GM21390 (cell line): Measurements from ENCODE around the gene FNDC11.
"Not testable (repeated sequence)": the region's sequence is repeated elsewhere in the genome, so short reads cannot be mapped to it uniquely, and the experiment has no call there.

Experiments used
- ATAC-seq: cut with Tn5 transposase; IDR thresholded peaks from one replicate; pipeline ENCODE4 v1.9.1; 2021; ENCODE audit not compliant: unreplicated experiment

FNDC11 gene, protein sequence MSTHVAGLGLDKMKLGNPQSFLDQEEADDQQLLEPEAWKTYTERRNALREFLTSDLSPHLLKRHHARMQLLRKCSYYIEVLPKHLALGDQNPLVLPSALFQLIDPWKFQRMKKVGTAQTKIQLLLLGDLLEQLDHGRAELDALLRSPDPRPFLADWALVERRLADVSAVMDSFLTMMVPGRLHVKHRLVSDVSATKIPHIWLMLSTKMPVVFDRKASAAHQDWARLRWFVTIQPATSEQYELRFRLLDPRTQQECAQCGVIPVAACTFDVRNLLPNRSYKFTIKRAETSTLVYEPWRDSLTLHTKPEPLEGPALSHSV

DNA sequence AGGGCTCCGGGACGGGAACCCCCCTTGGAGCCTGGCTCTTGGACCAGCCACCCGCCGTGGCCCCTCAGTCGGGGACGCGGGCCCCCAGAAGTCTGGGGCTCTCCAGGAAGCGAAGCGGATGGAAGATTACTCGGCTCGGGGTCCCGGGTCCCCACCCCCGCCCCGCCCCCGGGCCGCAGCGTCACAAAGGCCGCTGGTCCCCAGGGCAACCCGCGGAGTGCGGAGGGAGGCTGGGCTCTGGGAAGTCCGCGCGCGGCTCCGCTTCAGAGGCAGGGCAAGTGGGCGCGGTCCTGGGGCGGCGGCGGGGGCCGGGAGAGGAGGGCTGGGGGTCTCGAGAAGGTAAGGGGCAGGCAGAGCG is at the start of gene FNDC11:
Gene FNDC11 (plus strand): TSS at position 227 of the 358 bp plus-strand sequence. CDS start 1,505 bp downstream, outside the sequence.
- ATAC-seq, result no peak

DNA sequence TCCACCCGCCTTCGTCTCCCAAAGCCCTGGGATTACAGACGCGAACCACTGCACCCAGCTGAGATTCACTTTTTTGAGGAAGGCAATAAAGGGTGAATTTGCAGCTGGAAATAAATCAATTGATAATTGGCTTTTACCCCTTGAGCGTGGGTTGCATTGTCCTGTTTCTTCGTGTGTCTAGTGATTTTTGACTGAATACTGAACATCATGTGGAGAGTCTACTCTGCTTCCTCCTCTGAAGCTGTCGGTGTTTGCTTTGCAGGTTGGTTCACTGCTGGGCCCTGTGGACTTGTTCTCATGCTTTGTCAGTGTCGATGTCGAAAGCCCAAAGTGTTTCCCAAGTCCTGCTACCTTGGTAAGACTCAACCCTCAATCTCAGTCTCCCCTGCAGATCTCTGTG is 49.3 kb upstream of the FNDC11 start:
- ATAC-seq, result no peak

DNA sequence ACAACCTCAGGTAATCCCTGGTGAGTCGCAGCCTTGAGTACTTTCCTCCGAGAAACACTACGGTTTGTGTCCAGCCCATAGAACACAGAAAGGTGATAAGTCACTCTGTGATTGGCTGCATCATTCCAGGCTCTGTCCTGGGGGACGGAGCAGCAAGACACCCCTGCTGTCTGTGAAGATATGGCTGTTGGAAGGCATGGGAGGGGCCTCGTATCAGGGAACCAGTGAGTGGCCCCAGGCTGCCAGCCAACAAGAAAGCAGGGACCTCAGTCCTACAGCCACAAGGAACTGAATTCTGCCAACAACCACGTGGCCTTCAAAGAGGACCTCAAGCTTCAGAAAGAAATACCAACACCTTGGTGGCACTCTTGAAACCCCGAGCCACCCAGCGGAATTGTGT is 48.7 kb upstream of the FNDC11 start:
- no peak for ATAC-seq

DNA sequence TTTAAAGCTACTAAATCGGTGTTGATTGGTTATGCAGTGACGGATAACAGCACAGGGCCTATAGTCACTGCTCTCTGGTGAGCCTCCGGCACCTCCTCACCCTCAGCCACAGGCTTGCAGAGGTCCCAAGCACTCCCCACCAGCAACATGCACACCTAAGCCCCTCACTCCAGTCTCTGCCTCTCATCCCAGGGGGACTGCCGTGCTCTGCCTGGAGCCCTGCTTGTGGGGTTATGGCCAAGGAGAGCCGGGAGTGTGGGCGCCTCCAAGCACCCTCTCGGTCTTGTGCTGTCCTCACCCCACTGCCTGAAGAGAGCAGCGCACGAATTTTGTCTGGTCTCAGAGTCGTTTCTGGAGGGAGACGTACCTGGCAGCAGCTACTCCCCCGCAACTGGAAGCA is 48.2 kb upstream of the FNDC11 start:
- ATAC-seq, result no peak

DNA sequence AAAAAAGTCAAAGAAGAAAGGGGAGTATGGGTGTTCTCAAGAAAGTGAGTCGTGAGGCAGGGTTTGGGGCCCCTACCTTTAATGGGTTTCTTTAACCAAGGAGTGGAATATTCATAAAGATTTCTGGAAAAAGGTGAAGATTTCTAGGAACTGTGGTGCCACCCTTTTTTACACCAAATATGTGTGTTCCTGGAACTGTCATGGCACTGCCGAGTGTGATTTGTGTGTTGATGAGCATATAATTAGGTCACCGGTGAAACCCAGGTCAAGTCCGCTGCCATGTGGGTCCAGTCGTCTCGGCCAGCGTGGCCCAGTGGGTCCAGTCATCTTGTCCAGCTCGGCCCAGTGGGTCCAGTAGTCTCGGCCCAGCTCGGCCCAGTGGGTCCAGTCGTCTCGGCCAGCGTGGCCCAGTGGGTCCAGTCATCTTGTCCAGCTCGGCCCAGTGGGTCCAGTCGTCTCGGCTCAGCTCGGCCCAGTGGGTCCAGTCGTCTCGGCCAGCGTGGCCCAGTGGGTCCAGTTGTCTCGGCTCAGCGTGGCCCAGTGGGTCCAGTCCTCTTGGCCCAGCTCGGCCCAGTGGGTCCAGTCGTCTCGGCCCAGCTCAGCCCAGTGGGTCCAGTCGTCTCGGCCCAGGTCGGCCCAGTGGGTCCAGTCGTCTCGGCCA is 46.7 kb upstream of the FNDC11 start:
- ATAC-seq, result no peak

DNA sequence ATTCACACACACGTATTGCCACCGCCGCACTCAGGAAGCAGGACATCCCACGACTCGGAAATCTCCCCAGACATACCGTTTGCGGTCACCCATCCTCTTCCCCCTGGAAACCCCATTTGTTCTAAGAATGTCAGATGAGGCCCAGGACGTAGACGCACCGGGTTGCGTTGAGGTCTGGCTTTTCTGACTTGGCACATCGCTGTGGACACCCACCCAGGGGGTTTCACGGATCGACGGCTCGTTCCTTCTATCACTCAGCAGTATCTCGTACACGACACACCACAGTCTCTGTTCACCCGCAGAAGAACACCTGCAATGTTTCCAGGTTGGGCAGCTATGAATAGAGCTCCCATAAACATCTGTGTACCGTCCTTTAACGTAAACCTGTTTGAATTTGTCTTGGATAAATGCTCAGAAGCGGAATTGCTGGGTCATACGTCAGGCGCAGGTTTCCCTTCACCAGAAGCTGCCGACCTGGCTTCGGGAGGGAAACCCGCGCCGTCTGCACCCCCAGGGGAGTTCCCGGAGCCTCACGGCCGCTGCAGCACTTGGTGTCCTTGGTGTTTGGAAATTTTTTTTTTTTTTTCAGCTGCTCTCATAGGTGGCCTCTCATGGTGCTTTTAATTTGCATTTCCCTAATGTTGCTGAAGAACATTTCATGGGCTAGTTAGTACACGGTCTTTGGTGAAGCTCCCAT is 45.7 kb upstream of the FNDC11 start:
- no peak for ATAC-seq

DNA sequence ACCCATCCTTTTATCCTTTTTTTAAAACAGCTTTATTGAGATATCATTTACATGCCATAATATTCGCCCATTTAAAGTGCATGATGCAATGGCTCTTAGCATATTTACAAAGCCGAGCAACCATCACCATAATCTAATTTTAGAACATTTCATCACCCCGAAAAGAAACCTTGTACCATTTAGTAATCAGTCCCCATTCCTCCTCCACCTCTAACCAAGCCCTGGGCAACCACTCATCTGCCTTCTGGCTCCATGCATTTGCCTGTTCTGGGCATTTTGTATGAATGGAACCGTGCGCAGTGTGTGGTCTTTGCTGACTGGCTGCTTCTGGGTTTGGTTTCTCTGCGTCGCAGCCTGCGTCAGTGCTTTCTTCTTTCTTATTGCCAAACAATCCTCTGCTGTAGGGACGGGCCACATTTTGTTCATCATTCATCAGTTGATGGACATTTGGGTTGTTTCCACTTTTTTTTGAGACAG is 44.8 kb upstream of the FNDC11 start:
- ATAC-seq, result no peak

DNA sequence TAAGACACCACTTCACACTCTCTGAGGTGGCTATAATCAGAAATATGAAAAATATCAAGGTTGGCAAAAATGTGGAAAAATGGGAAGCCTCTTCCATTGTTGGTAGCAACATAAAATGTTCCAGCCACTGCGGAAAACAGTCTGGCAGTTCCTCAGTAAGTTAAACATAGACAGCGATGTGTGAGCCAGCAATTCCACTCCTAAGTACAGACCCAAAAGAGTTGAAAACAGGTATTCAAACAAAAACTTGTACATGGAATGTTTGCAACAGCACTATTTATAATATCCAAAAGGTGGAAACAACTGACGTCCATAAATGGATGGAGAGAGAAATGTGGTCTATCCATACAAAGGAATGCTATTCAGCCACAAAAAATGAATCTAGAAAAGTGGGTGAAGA is 40.8 kb upstream of the FNDC11 start:
- no peak for ATAC-seq

DNA sequence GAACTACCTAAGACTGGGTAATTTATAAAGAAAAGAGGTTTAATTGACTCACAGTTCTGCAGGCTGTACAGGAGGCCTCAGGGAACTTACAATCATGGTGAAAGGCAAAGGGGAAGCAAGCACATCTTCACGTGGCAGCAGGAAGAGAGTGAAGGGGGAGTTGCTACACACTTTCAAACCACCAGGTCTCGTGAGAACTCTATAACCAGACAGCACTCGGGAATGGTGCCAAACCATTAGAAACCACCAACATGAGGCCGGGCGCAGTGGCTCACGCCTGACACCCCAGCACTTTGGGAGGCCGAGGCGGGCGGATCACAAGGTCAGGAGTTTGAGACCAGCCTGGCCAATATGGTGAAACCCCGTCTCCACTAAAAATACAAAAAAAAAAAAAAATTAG is 39.4 kb upstream of the FNDC11 start:
- ATAC-seq, result not testable (repeated sequence)

DNA sequence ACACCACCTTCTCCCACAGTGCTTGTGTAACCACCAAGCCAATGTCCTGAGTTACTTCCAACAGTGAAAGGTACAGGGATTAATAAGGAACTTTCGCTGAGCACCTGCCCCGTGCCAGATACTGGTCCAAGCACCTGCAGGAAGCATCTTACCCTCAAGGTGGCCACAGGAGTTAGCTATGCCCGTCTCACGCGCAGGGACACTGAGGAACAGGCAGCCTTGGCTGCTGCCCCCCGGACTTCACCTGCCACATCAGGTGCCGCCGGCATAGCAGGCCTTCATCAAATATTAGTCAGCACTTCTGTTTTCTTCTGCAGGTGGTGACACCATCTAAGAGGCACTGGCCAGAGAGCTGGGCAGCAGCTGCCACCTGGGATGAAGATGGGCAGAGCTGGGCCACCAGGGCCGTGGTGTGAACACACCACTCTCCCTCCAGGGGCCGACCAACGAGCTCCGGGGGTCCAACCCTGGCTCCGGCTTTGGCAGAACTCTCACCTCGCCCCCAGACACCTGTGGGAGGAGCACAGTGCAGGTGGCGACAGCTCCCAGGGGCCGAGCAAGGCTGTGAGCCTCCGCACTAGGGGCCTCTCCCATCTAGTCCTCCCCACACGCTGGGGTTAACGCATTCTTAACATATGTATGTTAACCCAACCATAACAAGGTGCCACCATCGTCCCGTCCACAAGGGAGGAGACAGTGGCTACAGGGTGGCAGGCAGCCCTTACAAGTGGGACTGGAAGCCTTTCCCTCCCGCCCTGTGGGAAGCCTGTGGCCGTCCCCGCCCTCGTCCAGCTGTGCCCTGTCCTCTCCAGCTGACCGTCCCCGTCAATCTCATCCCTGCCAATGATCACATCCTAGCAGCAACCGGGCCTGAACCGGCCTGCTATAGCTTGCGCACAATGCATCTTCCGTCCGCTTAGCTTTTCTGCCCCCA is 36.3 kb upstream of the FNDC11 start:
- ATAC-seq, result no peak

DNA sequence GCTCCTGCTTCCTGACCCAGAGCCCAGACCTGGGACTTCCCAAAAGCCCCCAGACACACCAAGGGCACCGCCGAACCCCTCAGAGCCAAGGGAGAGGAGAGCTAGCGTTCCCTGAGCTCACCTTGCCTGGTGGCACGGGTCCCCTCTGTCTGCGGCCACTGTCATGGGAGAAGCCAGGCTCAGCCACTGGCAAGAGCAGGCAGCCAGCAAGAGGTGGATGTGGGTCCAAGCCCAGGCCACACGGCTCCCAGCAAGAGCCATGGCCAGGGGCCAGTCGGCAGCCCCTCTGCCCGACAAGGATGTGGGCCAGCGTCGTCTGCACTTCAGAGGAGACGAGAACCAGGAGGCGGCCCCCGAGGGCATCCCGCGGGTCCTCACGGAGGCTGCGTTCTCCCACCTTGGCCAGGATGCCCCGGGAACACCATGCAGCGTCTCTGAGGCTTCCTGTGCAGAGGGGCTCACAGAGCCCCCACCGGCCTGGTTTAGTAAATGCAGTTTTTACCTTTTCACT is 35.6 kb upstream of the FNDC11 start:
- no peak for ATAC-seq

DNA sequence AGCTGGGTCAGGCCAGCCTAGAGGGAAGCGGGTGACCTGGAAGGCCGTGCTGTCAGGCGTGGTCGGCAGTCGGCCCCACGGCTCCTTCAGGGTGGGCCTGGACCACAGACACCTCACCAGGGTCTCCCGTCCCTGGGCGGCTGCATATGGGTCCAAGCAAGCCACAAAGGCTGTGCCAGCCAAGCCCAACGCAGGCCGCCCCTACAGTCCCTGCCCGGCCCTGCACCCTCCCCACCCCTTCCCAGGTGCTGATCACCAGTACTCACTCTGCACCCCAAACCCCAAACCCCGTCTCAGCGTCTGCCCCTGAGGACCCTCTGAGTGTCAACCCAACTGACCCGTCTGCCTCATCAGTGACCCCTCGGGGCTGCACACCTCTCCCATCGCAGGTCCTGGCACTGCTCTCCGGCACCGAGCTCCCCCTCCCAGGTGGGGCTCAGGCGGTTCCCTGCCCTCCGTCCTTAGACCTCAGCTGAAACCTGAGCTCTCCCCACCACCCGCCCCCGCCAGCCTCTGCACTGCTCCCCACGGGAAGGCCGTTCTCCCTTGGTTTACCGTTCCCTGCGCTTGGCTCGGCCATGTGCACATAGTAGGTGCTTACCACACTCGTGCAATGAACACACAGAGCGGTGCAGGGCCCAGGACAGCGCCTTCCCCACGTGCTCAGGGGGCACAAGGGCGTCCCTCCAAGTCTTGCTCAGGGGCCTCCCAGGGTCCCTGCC is 34.9 kb upstream of the FNDC11 start:
- no peak for ATAC-seq

DNA sequence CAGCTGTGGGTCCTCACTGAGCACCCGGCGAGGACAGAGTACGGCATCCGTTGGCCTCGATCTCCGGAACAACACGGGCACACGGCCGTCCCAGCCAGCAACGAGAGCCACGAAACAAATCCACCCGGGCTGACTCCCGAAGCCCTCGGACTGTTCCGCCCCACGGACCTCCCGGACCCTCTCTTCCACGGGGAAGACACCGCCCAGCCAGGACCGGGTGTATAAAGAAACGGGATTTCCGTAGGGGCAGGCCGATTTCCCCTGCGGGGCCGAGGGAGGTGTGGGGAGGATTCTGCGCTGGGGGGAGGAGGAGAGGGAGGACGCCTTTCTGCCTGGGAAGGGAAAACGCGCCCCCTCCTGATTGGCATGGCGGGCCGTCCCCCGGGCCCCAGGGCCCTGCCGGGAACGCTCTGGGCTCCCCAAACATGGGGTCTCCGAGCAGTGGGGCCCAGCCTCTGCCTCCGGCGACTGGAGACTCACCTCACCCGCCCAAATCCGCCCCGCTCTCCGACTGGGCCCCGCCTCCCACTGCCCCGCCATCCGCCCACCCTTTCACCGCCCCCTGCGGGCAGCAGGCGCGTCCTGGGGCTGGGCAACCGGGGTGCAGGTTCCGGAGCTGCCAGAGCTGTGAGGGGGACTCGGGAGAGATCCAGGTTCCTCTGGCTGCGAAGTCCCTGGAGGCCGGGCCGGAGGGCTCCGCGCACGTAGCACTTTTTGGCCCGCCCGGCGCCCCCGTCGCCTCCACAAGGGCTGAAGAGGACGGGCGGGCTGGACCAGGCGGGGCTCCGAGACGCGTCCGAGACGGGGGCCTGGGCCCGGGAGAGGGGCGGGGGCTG is 34.1 kb upstream of the FNDC11 start:
- ATAC-seq, result peak; percentile 46

DNA sequence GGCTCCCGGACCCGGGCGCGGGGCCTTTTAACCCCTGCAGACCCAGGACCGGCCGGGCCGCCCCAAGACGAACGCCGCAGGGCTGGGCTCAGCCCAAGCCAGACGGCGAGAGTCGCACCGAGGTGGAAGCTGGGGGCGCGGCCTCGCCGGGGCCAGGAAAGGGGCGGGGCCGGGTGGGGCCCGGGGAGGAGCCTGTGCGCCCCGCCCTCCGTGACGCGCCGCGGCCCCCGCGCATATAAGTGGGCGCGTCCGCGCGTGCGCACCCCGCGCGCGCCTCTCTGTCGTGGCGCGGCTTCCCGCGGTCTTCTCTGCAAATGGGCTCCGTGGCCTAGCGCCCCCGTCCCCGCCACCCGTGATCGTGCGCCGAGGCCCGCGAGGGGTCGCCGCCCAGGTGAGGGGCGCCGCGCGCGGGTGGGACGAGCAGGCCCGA is 33.4 kb upstream of the FNDC11 start, which contains the start of gene PPDPF:
Gene PPDPF (plus strand): TSS at position 262 of the 430 bp plus-strand sequence. CDS start 544 bp downstream, outside the sequence.
- ATAC-seq, result peak; percentile 63

DNA sequence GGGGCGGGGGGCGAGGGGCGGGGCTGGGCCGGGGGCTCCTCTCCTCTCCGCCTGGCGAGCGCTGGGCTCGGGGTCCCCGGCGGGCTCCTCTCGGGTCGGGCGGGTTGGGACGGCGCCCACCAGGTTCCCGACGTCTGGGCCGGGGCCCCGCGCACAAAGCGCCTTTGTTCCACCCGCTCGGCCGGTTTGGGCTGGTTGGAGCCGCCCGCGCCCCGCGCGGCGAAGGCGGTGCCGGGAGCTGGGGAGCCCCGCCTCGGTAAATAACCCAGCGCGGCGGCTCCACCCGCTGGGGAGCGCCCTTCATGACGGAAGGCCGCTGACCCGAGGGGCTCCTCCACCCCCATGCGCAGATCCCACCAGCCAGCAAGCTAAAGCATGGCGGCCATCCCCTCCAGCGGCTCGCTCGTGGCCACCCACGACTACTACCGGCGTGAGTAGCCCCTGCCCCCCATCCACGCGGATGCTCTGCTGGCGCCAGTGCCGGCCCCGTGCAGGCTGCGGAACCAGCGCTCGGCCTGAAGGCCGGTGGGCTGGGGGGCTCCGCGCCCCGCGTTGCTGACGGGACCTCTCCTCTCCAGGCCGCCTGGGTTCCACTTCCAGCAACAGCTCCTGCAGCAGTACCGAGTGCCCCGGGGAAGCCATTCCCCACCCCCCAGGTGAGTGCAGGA is 32.9 kb upstream of the FNDC11 start:
- peak; percentile 47 for ATAC-seq

DNA sequence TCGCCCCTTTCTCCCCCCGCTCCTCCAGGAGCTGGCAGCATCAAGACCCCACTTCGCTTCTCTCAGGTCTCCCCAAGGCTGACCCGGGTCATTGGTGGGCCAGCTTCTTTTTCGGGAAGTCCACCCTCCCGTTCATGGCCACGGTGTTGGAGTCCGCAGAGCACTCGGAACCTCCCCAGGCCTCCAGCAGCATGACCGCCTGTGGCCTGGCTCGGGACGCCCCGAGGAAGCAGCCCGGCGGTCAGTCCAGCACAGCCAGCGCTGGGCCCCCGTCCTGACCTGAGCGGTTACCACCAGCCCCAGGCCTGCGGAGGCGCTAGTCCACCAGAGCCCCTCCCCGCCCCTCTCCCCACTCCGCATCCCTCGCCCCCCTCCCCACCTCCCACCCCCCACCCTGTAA is 32.4 kb upstream of the FNDC11 start:
- ATAC-seq, result no peak

DNA sequence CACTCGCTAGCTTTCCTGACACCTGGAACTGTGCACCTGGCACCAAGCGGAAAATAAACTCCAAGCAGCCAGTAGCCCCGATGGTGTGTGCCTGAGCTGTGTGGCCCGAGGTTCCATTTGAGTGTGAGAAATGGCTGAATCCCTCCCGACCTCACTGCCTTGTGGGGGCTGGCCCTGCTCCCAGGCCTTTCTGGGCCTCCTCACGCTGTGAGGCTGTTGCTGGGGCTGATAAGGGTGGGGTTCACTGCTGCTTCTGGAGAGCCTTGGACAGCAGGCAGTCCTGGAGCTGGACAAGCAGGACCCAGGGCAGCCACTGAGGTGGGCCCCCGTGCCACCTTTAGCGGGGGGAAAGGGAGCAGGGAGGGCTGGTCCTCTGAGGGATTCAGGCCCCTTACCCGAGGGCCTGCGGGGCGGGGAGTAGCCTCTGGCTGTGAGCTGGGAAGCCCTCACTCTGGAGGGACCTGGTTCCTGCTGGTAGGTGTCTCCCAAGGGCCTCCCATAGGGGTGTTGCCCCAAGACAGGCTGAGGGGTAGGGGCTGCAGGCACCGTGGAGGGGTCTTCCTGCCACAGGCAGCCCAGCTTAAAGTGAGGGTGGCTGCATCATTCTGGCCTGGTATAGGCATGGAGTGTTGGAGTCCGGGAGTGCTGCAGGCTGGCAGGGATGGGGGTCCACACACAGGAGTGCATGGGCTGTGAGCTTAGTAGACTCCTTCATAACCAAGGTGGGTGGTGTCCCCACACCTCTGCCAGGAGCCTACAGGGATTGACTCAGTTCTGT is 31.7 kb upstream of the FNDC11 start:
- no peak for ATAC-seq
